ENCODE measurements around the gene ASCC1.

GRCh38 chr10:72173262-72173618 is 42.8 kb downstream of the ASCC1 start:
- no peak for TF ChIP-seq CTCF (IDR thresholded peaks at IDR 0.05 in 8 of 11, conservative IDR thresholded peaks at IDR 0.05 in 3 of 11)
- TF ChIP-seq POLR2A (IDR thresholded peaks at IDR 0.05), result no peak
- TF ChIP-seq POLR2AphosphoS5 (IDR thresholded peaks at IDR 0.05), result no peak

Measured in spleen (tissue), 7 donors.